HG03354 (cell line): ENCODE data around the gene SLC38A10.
A peak's percentile ranks its signal among the peaks of the same experiment; 100 is the strongest.

Source experiments
- ATAC-seq: cut with Tn5 transposase; IDR thresholded peaks from one replicate; pipeline ENCODE4 v1.9.1; 2021; ENCODE audit warnings: mild to moderate bottlenecking; ENCODE audit not compliant: unreplicated experiment, poor library complexity, severe bottlenecking

SLC38A10 gene

DNA sequence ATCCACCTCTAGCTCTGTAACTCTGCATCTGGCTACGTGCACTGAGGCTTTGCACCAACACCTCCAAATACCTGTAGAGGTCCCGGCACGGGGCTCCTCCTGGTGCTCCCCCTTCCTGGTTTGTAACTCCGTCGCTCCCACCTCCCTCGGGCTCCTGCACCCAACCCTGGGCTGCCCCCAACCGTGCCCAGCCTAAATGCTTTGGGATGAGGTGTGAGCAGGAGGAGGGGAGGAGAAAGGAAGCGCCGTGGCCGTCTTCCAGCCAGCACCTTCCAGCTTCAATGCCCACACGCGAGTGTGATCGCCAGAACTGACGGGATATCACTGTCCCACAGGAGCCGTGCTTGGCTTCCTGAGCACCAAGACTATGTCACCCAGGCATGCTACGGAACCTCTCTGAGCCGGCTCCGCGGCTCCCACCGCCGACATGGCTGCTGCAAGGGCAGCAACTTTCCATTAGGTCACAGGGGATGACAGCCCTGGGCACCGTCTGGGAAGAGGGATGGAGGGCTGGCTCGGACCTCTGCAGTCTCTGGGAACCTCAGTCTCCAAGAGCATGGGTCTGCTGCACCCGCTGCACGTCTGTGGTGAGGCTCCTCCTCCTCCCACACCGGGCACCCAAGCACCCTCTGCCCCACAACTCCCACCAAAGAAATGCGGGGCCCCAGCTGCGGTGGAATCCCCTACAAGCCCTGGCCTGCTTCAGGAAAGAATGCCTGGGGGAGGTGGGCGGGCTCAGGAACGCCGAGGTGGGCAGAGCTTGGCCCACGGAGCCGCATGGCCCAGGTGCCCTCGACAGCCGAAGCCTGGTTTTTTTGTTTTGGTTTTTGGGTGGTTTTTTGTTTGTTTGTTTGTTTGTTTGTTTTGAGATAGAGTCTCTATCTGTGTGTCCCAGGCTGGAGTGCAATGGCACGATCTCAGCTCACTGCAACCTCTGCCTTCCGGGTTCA lies 6.4 kb upstream of the SLC38A10 start:
- ATAC-seq: no peak

GRCh38 chr17:81300586-81301155 lies 5.6 kb upstream of the SLC38A10 start:
- no peak for ATAC-seq

- no peak for ATAC-seq
Measured at GRCh38 chr17:81299846-81300585, 4.9 kb upstream of the SLC38A10 start.

DNA sequence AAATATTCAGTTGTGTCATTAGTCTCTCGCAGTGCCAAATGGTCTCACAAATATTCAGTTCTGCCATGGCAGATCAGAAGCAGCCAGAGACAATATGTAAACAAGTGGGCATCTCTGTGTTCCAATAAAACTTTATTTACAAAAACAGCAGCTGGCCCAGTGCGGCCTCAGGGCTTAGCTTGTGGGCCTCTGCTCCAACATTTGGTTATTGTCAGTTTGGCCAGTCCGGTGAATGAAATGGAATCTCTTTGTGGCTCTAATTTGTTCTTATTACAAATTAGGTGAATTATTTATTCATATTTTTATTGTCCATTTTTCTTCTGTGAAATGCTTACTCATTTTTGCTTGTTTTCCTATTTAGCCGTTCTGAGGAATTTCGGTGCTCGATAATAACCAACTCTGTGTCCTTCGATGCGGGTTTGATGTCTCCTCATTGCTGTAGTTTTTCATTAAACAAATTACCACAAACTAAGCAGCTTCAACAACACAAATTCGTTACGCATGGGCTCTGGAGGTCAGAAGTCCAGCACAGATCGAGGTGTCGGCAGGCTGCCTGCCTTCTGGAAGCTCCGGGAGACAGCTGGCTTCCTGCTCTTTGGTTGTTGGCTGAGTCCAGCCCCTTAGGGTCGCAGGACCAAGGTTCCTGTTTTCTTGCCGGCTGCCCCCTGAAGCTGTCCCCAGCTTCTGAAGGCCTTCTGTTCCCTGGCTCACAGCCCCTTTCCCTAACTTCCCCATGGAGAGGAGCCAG lies 4.1 kb upstream of the SLC38A10 start:
- no peak for ATAC-seq

DNA sequence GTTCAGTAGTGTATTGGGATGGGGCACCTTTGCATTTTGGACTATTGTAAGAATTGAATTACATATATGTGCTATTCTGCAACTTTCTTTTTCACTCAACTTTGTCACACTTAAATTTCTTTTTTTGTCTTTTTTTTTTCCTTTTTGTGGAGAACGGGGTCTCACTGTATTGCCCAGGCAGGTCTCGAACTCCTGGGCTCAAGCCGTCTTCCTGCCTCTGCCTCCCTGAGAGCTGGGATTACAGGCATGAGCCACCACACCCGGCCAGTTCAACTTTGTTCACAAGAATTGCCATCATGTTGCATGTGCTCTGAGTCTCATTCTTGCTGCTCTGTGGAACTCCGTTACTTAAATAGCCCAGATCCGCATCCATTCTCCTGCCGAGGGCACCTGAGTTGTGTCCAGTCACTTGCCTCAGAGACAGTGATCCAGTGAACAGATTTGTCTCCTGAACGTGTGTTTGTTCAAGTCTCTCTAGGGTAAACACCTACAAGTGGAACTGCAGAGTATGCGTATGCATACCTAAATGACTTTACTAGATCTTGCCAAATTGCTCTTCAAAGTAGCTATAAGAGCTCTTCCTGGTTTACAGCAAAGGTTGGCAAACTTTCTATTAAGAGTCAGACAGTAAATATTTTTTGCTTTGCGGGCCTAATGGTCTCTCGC lies 3.4 kb upstream of the SLC38A10 start:
- ATAC-seq: no peak

GRCh38 chr17:81295676-81296381 lies 722 bp upstream of the SLC38A10 start:
- ATAC-seq: peak; percentile 30

DNA sequence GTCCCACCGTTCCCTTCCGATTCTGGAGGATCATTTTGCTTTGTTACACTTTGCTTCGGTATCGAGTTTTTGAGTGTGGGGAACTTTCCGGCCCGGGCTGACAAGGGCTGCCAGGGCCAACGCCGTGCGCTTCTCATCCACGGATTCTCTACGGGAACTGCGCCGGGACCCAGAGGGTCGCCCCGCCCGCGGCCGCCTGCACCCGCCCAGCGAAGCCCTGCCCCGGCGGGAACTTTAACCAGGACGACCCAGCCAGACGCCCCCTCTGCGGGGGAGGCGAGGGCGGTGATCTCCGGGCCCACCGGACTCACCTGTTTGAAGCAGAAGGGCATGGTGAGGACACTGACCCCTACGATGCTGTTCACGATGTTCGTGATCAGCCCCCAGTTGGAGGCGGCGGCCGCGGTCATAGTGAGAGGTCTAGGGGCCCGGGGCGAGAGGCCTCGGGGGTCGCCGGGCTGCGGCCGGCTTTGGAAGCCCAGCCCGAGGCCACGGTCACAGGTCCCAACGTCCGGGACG lies 536 bp downstream of the SLC38A10 start:
- peak; percentile 26 for ATAC-seq

DNA sequence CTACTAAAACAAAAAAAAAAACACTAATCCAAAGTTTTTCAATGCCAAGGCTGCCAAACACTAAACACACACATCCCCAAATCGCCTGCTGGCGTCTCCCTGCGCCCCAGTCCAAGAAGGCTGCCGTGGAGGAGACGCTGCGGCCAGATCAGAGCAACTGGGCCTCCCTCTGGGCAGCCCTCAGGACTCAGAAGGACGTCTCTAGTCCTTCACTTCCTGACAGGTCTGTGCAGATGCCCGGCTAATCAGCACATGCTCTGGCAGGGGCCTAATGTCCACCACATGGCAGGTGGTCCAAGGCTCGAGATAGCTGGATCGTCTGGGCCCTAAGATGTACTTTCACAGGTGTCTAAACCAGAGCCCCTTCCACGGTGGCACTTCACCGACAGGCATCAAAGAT lies 2.7 kb downstream of the SLC38A10 start:
- no peak for ATAC-seq

DNA sequence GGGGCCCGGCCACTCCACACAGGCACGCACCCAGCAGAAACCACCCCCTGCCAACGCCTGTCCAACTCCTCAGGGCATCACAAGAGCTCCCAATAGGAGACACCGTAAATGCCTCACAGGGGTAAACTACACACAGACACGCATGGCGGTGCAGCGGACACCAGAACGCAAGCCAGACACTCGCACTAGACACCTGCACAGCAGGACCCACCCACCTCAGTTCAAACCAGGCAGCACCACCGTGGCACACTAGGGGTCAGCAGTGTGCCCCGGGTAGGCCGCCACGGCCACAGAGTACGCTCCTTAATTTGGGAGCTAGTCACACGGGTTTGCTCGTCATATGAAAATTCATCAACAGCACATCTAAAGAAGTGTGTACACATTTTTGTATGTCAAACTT lies 3.4 kb downstream of the SLC38A10 start:
- ATAC-seq: no peak

GRCh38 chr17:81290230-81290629 lies 4.9 kb downstream of the SLC38A10 start:
- no peak for ATAC-seq

GRCh38 chr17:81289627-81290026 lies 5.5 kb downstream of the SLC38A10 start:
- no peak for ATAC-seq

GRCh38 chr17:81288715-81289114 lies 6.4 kb downstream of the SLC38A10 start:
- ATAC-seq: no peak

DNA sequence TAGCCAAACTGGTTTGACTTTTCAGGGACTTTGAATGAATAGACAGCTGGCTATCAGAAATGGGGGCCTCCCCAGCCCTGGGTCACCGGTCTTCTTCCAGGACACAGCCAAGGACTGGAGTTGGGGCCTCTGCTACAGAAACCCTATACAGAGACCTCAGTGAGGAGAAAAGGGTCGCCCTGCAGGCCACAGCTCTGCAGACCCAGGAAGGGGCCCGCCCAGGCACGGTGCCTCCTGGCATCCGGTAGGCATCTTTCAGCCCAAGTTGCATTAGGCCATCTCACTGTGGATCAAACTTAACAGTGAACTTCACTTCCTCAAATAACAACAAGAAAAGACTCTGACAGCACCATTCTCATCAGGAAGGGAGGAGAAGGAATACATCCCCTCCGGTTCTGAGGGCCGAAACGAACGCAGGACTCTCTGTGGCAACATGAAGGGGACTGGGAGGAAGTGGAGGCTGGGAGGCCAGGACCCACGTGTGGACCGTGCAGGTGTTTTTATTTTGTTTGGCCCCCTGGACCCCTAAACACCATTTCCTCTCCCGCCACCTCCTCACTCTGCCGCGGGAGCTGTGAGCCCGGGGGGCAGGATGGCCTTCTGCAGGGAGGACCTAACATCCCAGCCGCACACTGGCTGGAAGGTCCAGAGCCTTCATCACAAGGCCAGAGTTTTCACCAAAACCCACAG lies 7.2 kb downstream of the SLC38A10 start:
- ATAC-seq: no peak

DNA sequence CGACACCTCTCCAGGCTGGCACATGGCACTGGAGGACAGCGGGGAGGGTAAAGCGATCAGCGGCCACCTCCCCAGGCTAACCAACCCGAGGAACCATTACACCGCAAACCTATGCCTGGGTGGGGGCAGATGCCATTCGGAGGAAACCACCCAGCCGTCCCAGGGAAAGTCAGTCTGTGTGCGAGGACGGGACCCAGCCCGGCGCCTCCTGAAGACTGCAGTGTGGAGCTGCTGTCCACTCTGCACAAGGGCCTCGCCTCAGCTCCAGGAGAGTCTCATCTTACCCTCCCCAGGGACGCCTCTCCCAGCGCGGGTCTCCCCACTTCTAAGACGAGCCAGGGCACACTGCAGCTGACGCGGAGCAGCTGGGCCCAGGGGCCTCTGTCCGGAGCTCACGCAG lies 8.0 kb downstream of the SLC38A10 start:
- no peak for ATAC-seq

DNA sequence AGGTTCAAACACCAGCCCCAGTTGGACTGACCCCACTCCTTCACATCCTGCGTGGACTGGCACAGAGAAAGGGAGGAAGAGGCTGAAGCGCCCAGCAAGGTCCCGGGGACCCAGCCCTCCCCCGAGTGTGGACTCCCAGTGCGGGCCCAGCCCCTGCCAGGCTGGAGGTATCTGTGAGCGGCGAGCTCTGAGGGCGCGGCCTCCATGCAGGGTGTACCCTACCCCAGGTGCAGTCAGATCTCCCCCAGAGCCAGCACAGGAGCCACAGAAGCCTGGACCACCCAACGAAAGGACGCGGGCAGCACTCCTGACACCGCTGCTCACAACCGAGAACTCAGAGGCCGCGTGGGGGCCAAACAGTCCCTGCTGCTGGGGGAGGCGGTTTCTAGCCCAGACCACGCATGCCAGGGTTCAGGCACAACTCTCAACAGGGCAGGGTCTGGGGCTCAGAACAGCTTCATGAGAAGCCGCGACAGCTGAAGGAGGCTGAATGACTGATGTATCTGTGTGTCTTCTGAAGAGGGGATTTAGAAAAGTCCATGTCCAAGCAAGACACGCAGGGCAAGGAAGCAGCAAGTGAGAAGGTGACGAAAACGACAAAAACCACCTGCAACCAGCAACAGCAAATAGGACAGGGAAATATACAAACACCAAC lies 8.5 kb downstream of the SLC38A10 start:
- no peak for ATAC-seq

- no peak for ATAC-seq
Measured at GRCh38 chr17:81285894-81286293, 9.2 kb downstream of the SLC38A10 start.

- ATAC-seq: no peak
Measured at GRCh38 chr17:81285179-81285878, 9.8 kb downstream of the SLC38A10 start.
